Measurements from ENCODE around the gene GREB1L.
A peak's percentile ranks its signal among the peaks of the same experiment; 100 is the strongest.
"Not testable (repeated sequence)": the region's sequence is repeated elsewhere in the genome, so short reads cannot be mapped to it uniquely, and the experiment has no call there.

The GREB1L gene

DNA sequence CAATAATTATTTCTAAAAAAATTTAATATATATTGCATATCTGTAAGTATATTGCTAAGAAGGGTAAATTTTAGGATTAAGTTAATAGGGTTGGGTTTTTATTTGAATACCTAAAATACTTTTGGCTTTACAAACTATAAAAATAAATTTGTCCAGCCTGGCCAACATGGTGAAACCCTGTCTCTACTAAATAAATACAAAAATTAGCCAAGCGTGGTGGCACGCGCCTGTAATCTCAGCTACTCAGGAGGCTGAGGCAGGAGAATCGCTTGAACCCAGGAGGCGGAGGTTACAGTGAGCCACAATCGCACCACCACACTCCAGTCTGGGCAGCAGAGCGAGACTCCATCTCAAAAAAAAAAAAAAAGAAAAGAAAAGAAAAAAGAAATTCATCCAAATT, 127.6 kb downstream of the GREB1L start:
- H3K36me3 ChIP-seq (ENCODE audit: control insufficient read depth, low read depth, low read length); H3K4me3 ChIP-seq (ENCODE audit: low read length); H3K9me3 ChIP-seq (ENCODE audit: control insufficient read depth, low read depth, low read length); H3K27me3 ChIP-seq (ENCODE audit: control insufficient read depth, insufficient read depth, low read length); H3K9ac ChIP-seq (ENCODE audit: low read length); H3K27ac ChIP-seq (ENCODE audit: low read length): not testable (repeated sequence)
- peaks cover 40% of the 10 kb centered on the region for H3K4me1 ChIP-seq (ENCODE audit: control insufficient read depth, low read depth, low read length)

DNA sequence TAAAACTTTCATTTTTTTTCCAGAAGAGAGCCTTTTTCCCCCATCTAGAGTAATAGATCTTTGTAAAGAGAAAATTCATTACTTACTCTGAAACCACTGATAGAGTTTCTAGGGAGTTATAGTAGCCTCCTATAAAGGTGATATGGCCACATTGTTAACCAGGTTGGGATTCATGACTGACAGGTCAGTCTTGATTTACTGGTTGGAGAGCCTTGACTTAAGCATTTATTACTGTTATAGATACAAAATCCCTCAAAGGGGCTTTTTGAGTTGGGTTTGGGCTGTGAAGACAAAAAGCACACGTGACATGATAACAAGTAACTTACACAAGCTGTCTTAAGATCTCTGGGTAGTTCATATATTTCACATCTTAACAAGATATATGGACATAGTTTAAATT, 141.0 kb downstream of the GREB1L start:
- no peak overlapping the region for H3K4me3 ChIP-seq (ENCODE audit: low read length)
- peaks cover 69% of the 10 kb centered on the region for H3K27me3 ChIP-seq (ENCODE audit: control insufficient read depth, insufficient read depth, low read length)
- H3K36me3 ChIP-seq (ENCODE audit: control insufficient read depth, low read depth, low read length) = no peaks in the 10 kb centered on the region
- no peak overlapping the region for H3K9ac ChIP-seq (ENCODE audit: low read length)
- no peaks in the 10 kb centered on the region for H3K9me3 ChIP-seq (ENCODE audit: control insufficient read depth, low read depth, low read length)
- no peak overlapping the region for H3K27ac ChIP-seq (ENCODE audit: low read length)
- H3K4me1 ChIP-seq (ENCODE audit: control insufficient read depth, low read depth, low read length) = peaks cover 10% of the 10 kb centered on the region

DNA sequence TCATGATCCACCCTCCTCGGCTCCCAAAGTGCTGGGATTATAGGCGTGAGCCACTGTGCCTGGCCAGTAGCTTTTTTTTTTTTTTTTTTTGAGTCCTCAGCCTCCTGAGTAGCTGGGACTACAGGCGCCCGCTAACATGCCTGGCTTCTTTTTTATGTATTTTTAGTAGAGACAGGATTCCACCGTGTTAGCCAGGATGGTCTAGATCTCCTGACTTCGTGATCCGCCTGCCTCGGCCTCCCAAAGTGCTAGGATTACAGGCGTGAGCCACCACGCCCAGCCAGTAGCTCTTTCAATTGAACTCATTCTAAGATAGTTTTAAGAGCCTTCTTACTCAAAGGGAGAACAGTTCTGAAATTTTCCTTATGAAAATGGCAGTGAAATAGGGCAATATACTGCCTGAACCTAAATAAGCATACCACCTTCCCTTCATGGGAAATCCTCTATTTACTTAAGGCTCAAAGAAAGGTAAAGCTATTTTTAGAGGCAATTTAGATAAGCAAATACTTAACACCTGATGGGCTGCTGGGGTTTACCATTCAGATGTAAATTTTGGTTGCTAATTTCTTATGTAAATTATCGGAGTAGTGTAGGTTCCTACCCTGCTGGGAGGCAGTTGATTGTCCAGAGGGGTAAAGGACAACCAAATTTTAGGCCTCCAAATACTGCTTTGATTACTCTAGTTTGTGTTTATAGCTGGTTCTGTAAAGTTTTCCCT, 144.7 kb downstream of the GREB1L start:
- Histone ChIP-seq H3K9me3 (ENCODE audit: control insufficient read depth, low read depth, low read length) (no peaks in the 10 kb centered on the region), H3K27me3 (ENCODE audit: control insufficient read depth, insufficient read depth, low read length) (peaks cover 84% of the 10 kb centered on the region), H3K9ac (ENCODE audit: low read length) (no peak overlapping the region), H3K27ac (ENCODE audit: low read length) (no peak overlapping the region), H3K4me3 (ENCODE audit: low read length) (peak overlapping the region; percentile 45), H3K36me3 (ENCODE audit: control insufficient read depth, low read depth, low read length) (no peaks in the 10 kb centered on the region), H3K4me1 (ENCODE audit: control insufficient read depth, low read depth, low read length) (peaks cover 10% of the 10 kb centered on the region)

DNA sequence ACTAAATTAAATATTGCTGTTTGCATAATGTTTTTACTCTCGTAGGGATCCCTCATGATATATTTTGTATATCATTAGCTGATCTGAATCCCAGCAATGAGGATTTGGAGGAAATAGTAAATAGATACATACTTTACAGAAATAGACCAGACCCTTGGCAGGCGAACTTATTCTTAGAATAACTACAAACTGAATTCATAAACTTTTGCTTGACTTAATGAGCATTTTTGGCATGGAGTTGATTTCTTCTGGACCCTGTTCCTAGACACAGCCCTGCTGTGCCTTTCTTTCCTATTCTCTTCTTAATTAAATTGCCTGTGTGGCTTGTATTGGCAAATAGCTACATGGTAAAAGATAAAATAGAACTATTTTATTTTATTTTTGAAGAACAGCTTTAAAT, 145.9 kb downstream of the GREB1L start:
- no peaks in the 10 kb centered on the region for H3K36me3 ChIP-seq (ENCODE audit: control insufficient read depth, low read depth, low read length)
- H3K4me1 ChIP-seq (ENCODE audit: control insufficient read depth, low read depth, low read length) = peaks cover 10% of the 10 kb centered on the region
- H3K27ac ChIP-seq (ENCODE audit: low read length) = no peak overlapping the region
- H3K9ac ChIP-seq (ENCODE audit: low read length) = no peak overlapping the region
- H3K9me3 ChIP-seq (ENCODE audit: control insufficient read depth, low read depth, low read length) = no peaks in the 10 kb centered on the region
- H3K27me3 ChIP-seq (ENCODE audit: control insufficient read depth, insufficient read depth, low read length) = peaks cover 76% of the 10 kb centered on the region
- H3K4me3 ChIP-seq (ENCODE audit: low read length) = no peak overlapping the region

DNA sequence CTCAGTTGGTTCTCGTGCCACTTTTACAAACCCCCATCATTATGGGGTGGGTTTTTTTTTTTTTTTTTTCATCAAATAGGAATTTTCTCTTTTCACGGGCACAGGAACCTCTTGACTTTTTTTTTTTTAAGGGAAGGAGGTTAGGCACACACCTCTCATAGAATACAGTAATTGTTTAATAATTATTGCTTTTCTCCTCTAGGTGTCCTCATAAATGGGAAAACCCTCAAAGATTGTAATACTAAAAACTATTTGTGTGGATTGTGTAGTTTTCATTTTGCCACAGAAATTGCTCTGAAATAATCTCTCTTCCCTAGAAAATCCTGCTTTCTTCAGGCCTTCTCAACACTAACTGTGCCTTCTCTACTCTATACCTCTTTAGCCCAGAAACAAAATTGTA, 147.3 kb downstream of the GREB1L start:
- no peaks in the 10 kb centered on the region for H3K36me3 ChIP-seq (ENCODE audit: control insufficient read depth, low read depth, low read length)
- peaks cover 10% of the 10 kb centered on the region for H3K4me1 ChIP-seq (ENCODE audit: control insufficient read depth, low read depth, low read length)
- no peak overlapping the region for H3K4me3 ChIP-seq (ENCODE audit: low read length)
- peaks cover 62% of the 10 kb centered on the region for H3K27me3 ChIP-seq (ENCODE audit: control insufficient read depth, insufficient read depth, low read length)
- H3K27ac ChIP-seq (ENCODE audit: low read length) = no peak overlapping the region
- no peaks in the 10 kb centered on the region for H3K9me3 ChIP-seq (ENCODE audit: control insufficient read depth, low read depth, low read length)
- no peak overlapping the region for H3K9ac ChIP-seq (ENCODE audit: low read length)

DNA sequence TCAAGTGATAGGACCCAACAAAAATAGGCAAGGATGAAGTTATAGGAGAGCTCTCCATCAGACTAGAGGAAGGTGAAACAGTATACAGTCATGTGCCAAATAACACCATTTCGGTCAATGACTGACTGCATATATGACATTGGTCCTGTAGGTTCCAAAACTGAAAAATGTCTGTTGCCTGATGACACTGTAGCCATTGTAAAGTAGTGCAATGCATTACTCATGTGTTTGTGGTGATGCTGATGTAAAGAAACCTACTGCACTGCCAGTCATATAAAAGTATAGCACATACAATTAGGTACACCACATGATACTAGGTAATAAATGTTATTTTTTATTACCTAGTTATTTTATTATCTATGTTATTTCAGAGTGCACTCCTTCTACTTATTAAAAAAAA, 147.9 kb downstream of the GREB1L start:
- no peak overlapping the region for H3K9ac ChIP-seq (ENCODE audit: low read length)
- no peak overlapping the region for H3K4me3 ChIP-seq (ENCODE audit: low read length)
- peaks cover 55% of the 10 kb centered on the region for H3K27me3 ChIP-seq (ENCODE audit: control insufficient read depth, insufficient read depth, low read length)
- H3K9me3 ChIP-seq (ENCODE audit: control insufficient read depth, low read depth, low read length) = no peaks in the 10 kb centered on the region
- H3K27ac ChIP-seq (ENCODE audit: low read length) = no peak overlapping the region
- peaks cover 10% of the 10 kb centered on the region for H3K4me1 ChIP-seq (ENCODE audit: control insufficient read depth, low read depth, low read length)
- H3K36me3 ChIP-seq (ENCODE audit: control insufficient read depth, low read depth, low read length) = no peaks in the 10 kb centered on the region

DNA sequence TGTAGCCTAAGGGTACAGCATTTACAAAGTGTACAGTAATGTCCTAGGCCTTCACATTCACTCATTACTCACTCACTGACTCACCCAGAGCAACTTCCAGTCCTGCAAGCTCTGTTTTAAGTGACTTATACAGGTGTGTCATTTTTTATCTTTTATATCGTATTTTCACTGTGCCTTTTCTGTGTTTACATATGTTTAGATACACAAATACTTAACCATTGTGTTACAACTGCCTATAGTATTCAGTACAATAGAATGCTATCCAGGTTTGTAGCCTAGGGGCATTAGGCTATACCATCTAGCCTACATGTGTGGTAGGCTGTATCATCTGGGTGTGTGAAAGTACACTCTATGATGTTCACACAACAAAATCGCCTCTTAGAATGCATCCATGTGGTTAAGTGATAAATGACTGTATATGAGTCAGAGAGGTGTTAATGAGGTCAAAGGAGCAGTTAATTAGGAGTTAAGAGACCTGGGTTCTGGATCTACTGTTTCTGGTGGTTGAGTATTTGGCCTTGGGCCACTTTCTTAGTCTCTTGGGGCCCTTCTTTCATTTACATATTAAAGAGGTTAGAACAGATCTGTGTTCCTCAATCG, 149.1 kb downstream of the GREB1L start:
- no peak overlapping the region for H3K4me3 ChIP-seq (ENCODE audit: low read length)
- no peak overlapping the region for H3K9ac ChIP-seq (ENCODE audit: low read length)
- no peak overlapping the region for H3K27ac ChIP-seq (ENCODE audit: low read length)
- peaks cover 10% of the 10 kb centered on the region for H3K4me1 ChIP-seq (ENCODE audit: control insufficient read depth, low read depth, low read length)
- H3K36me3 ChIP-seq (ENCODE audit: control insufficient read depth, low read depth, low read length) = no peaks in the 10 kb centered on the region
- H3K9me3 ChIP-seq (ENCODE audit: control insufficient read depth, low read depth, low read length) = no peaks in the 10 kb centered on the region
- peaks cover 43% of the 10 kb centered on the region for H3K27me3 ChIP-seq (ENCODE audit: control insufficient read depth, insufficient read depth, low read length)

DNA sequence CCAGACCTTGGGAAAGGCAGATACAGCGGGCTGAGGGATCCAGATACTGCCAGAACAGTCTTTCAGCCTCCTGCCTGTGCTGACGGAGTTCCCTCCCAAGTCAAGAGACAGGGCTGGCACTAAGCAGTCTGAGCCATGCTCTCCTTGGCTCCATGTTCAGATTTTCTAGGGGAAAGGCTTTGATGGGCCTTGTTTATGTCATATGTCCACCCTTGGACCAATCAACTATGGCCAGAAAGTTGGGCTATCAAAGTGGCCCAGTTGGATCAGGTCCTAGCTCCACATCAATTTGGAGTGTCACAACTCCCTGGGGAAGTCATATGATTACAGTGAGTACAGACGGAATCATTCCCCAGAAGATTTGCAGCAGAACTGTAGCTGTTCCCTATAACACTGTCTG, 152.0 kb downstream of the GREB1L start:
- Histone ChIP-seq H3K9me3 (ENCODE audit: control insufficient read depth, low read depth, low read length) (no peaks in the 10 kb centered on the region), H3K9ac (ENCODE audit: low read length) (no peak overlapping the region), H3K27ac (ENCODE audit: low read length) (no peak overlapping the region), H3K36me3 (ENCODE audit: control insufficient read depth, low read depth, low read length) (no peaks in the 10 kb centered on the region), H3K27me3 (ENCODE audit: control insufficient read depth, insufficient read depth, low read length) (peaks cover 17% of the 10 kb centered on the region), H3K4me3 (ENCODE audit: low read length) (no peak overlapping the region), H3K4me1 (ENCODE audit: control insufficient read depth, low read depth, low read length) (no peaks in the 10 kb centered on the region)

DNA sequence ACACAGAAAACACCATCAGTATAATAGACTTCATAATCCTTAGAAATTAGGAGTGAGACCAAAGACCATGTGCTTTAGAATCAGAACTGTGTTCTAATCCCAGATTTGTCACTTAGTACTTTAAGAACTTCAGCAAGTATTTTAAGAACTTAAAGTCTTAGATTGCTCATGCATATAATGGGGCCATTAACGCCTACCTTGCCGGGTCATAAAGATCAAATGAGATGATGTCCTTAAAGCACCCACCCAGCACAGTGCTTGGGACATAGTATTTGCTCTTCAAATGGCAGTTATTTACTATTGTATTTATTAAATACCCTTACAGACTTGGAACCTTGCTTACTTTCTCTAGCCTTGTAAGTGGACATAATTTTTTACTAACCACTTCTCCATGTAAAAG, 156.1 kb downstream of the GREB1L start:
- no peaks in the 10 kb centered on the region for H3K4me1 ChIP-seq (ENCODE audit: control insufficient read depth, low read depth, low read length)
- no peak overlapping the region for H3K4me3 ChIP-seq (ENCODE audit: low read length)
- no peaks in the 10 kb centered on the region for H3K36me3 ChIP-seq (ENCODE audit: control insufficient read depth, low read depth, low read length)
- H3K27ac ChIP-seq (ENCODE audit: low read length) = no peak overlapping the region
- H3K27me3 ChIP-seq (ENCODE audit: control insufficient read depth, insufficient read depth, low read length) = no peaks in the 10 kb centered on the region
- no peak overlapping the region for H3K9ac ChIP-seq (ENCODE audit: low read length)
- H3K9me3 ChIP-seq (ENCODE audit: control insufficient read depth, low read depth, low read length) = no peaks in the 10 kb centered on the region

DNA sequence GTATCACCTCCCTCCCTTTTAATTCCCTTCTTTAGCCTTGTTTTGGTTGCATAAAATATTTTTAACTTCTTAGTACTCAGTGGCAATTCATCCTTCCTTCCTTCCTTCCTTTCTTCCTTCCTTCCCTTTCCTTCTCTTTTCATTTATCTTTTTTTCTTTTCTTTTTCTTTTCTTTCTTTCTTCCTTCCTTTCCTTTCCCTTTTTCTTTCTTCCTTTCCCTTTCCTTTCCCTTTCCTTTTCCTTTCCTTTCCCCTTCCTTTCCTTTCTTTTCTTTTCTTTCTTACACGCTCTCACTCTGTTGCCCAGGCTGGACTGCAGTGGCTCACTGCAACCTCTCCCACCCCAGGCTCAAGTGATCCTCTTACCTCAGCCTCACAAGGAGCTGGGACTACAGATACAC, 160.2 kb downstream of the GREB1L start:
- Histone ChIP-seq H3K36me3 (ENCODE audit: control insufficient read depth, low read depth, low read length) (no peaks in the 10 kb centered on the region), H3K27me3 (ENCODE audit: control insufficient read depth, insufficient read depth, low read length) (no peaks in the 10 kb centered on the region), H3K4me3 (ENCODE audit: low read length) (no peak overlapping the region), H3K27ac (ENCODE audit: low read length) (no peak overlapping the region), H3K9me3 (ENCODE audit: control insufficient read depth, low read depth, low read length) (no peaks in the 10 kb centered on the region), H3K9ac (ENCODE audit: low read length) (no peak overlapping the region), H3K4me1 (ENCODE audit: control insufficient read depth, low read depth, low read length) (no peaks in the 10 kb centered on the region)

DNA sequence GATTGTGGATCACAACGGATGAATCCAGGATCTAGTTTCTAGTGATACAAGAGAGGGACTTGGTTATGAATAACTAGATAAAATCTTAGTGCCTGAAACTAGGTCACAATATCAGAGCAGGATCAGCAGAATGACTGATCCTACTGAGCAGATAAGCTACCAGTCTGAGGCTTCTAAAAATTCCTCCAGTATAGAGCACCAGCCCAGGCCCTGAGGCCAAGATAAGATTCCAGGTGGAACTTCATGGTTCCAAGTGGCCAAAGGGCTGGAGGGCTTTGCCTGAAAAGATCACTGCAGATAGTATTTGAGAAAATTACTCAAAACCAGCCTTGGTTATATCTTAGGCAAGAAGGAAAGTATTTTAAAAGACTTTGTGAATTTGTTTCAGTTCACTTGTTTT, 162.4 kb downstream of the GREB1L start:
- H3K27ac ChIP-seq (ENCODE audit: low read length) = no peak overlapping the region
- no peaks in the 10 kb centered on the region for H3K36me3 ChIP-seq (ENCODE audit: control insufficient read depth, low read depth, low read length)
- H3K4me3 ChIP-seq (ENCODE audit: low read length) = no peak overlapping the region
- H3K27me3 ChIP-seq (ENCODE audit: control insufficient read depth, insufficient read depth, low read length) = no peaks in the 10 kb centered on the region
- H3K4me1 ChIP-seq (ENCODE audit: control insufficient read depth, low read depth, low read length) = no peaks in the 10 kb centered on the region
- H3K9ac ChIP-seq (ENCODE audit: low read length) = no peak overlapping the region
- H3K9me3 ChIP-seq (ENCODE audit: control insufficient read depth, low read depth, low read length) = no peaks in the 10 kb centered on the region

DNA sequence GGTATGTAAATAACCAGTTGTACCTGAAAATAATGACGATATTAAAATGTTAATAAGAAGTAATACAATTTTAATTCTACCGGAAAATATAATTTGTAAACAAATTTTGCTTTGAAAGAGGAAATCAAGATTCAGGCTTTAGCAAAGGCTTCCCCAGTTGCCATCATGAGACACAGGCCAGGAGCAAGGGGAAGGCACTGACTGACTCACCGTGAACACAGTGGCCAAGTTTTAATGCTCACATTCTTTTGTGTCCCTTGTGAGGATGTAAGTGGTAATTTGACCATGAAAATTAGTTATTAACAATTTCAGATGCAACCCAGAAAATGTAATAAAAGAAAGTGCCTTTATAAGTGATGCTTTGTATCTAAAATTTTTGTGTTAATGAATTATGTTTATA, 164.1 kb downstream of the GREB1L start:
- Histone ChIP-seq H3K36me3 (ENCODE audit: control insufficient read depth, low read depth, low read length) (no peaks in the 10 kb centered on the region), H3K27ac (ENCODE audit: low read length) (no peak overlapping the region), H3K9ac (ENCODE audit: low read length) (no peak overlapping the region), H3K9me3 (ENCODE audit: control insufficient read depth, low read depth, low read length) (no peaks in the 10 kb centered on the region), H3K27me3 (ENCODE audit: control insufficient read depth, insufficient read depth, low read length) (no peaks in the 10 kb centered on the region), H3K4me1 (ENCODE audit: control insufficient read depth, low read depth, low read length) (no peaks in the 10 kb centered on the region), H3K4me3 (ENCODE audit: low read length) (no peak overlapping the region)

All from iPS-18a (cell line).